GM18511 (cell line): ENCODE measurements around the gene HTR2A.

Experiments used
- ATAC-seq: cut with Tn5 transposase; IDR thresholded peaks from one replicate; pipeline ENCODE4 v1.9.1; 2021; ENCODE audit warnings: mild to moderate bottlenecking, moderate library complexity; ENCODE audit not compliant: unreplicated experiment

HTR2A gene

DNA sequence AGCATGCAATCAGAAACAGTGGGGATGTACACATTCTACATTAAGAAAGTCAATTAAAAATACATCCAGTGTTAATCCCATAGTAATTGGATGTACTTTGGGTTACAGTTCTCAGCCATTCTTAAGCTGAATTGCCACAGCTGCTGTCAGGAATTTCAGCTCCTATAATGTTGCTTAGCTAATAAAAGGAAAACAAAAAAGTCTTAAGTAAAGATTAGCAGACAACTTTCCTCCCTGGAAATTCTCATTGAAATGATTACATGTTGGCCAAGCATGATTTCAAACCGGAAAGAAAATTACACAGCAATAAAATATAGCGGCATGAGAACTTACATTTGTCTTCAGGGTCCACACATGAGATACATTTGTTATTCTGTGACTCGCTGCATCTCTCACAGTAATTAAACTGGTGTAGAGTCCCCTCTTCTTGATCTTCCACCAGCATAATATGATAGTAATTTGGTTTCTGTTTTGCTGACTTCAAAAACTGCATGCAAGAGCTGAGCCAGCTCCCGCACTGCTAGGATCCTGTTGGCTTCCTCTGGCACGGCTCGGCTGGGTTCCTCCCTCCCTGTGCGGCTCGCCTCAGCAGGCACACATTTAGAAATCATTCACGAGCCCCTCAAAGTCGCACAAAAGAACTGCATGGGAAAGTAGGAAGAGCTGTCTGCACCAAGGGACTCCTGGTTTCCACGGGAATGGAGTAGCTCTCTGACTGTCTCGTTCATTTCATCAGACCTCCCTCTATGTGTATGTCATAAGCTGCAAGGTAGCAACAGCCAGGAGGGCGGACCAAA, at the start of gene HTR2A:
HTR2A (minus strand) TSS at position 713 of the 797 bp plus-strand sequence. CDS start 1,147 bp downstream, outside the sequence.
- no peak for ATAC-seq

DNA sequence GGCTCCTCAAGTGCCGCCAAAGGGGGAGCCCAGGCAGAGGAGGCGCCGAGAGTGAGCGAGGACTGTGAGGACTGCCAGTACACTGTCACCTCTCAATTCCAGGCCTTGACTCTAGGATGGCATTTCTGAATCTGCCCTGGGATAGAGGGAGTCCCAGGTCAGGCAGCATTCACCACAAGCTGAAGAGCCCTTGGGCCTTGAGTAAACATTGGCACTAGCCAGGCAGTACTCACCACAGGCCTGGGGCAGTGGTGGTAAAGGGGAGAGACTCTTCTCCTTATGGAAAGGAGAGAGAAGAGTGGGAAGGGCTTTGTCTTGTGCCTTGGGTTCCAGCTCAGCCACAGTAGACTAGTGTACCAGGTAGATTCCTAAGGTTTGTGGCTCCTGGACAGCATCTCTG, 39.7 kb upstream of the HTR2A start:
- no peak for ATAC-seq

DNA sequence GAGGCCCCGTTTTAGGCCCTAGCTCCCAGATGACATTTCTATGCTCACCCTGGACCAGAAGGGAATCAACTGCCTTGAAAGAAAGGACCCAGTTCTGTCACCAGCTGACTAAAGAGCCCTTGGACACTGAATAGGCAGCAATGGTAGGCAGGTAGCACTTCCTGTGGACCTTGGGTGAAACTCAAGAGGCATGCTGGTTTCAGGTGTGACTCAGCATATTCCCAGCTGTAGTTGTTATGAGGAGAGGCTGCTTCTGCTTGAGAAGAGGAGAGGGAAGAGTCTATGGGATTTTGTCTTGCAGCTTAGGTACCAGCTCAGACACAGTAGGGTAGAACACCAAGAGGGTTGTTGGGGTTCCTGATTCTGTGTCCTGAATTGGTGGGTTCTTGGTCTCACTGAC, 37.9 kb upstream of the HTR2A start:
- no peak for ATAC-seq

DNA sequence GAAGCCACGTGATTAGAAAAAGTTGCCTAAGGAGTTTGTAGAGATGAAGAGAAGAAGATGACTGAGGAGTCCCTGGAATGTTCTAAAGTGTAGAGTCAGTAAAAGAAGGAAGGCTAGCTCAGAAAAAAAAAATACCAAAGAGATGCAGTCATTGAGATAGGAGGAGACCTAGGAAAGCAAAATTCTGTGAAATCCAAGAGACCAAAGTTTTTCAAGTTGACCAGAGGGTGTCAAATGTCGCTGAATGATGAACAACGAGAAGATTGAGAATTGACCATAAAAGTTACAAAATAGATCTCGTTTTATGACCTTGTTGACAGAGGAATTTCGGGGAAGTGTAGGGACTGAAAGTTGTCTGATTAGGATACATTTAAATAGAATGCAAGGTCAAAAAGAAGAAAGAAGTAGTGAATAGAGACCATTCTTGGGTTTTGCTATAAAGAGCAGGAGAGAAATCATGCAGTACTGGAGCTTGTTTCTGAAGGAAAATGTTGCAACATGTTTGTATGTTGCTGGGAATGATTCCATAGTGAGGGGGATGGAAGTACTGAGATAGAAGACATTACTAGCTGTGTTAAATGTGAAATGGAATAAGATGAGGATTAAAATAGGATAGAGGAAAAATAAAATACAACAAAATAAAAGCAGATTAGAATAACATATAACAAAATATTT, 30.2 kb upstream of the HTR2A start:
- no peak for ATAC-seq

DNA sequence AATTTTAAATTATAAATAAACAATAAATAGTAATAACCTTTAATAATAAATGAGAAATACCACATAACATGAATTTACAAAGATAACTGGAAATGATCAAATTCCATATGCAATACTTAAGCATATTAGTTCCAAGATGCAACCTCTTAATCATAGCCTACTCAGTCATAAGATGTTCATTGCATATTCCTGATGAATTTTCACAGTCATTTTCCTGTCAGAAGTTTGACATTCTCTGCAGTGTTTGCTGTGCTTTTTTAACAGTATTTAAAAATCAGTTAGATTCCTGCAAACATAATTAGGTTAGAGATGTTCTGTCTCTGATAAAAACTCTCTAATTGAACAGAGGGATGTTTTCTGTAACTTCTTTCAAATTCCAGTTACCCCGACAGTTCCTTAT, 28.6 kb upstream of the HTR2A start:
- no peak for ATAC-seq

DNA sequence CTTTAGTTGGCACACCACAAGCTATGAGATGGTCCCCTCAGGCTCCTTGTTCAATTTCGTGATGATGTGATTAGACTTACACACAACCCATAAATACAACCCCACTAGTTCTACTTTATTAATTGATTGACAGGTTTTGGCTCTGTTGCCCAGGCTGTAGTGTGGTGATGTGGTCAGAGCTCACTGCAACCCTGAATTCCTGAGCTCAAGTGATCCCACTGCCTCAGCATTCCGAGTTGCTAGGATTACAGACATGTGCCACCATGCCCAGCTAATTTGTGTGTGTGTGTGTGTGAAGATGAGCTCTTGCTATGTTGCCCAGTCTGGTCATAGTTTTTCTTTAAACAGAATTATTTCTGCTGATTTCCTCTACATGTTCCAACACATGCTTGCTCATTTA, 17.5 kb upstream of the HTR2A start:
- no peak for ATAC-seq

DNA sequence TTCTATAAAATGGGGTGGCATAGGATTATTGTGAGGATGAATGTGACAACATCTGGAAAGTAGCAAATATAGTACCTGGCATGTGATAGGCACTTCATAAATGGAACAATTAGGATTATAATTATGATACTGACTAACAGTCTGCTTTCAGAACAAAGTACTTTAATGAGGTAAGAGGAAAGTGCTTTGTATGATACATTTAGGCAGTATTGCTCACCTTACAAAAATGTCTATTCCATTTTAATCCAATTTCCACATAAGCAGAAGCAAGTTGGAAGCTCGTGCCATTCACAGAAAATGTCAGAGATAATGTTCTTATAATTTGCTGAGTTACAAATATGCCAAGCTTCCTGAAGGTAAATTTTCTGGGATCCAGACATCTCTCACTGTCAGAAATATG, 16.9 kb upstream of the HTR2A start:
- no peak for ATAC-seq

DNA sequence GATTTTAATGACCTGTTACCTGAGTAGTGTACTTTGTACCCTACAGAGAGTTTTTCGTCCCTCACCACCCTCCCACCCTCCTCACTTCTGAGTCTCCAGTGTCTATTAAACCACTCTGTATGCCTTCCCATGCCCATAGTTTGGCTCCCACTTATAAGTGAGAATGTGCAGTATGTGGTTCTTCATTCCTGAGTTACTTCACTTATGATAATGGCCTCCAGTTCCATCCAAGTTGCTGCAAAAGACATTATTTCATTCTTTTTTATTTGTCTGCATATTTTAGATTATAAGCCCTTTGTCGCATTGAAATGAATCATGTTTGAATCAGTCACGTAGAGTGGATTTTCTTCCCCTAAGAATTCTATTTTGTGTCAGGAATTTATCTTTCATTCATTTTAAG, 12.2 kb upstream of the HTR2A start:
- no peak for ATAC-seq

DNA sequence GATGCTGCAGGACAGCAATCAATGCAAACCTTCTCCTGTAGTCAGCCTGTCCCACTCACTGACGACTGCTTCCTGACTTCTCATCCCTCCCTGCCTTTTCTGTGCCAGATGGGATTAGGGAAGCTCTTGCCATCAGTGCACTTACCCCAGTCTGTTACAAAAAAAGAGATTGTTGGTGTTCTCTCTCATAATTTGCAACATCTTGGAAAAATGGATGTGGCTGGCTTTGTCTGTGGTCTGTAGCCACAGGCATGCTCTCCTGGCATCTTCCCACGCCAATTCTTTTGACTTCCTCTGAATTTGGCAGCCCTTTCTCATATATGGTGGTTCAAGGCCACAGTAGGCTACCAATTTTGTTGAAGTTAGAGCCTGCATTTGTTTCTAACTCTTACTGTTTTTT, 11.6 kb upstream of the HTR2A start:
- ATAC-seq: no peak

DNA sequence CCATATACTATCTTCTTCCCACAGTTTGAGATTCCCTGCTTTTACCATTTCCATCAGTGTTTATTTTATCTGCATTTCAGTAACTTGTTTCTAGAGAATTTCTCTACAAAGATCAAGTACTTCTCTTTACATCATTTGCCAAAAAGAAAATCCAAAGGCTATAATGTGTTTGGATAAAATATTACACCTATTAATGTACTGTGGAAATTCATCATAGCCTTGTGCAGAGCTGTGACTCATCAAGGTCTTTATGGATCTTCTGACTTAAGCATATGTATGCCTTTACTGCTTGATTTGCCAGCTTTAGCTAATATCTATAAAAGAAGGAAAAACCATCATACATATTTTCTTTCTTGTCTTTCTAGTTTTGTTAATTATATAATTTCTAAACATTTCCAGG, 9.6 kb upstream of the HTR2A start:
- ATAC-seq: no peak

DNA sequence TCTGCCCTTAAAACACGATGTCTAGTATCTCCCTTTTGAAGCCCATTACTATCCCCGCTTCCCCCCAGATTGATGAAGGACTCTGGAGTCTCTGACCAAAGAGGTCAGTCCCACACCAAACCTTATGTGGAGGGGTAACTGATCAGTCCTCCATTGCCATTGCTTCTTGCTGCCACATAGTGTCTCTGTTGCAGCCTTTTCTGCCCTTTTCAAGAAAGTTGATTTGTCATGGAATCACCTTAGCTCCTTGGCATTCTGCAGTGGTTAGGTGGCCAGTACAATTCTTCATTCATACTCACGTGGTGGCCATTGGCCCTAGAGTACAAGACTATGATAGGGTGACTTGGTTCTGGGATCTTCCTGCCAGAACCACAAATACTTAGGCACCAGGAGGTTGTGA, 8.4 kb upstream of the HTR2A start:
- no peak for ATAC-seq

DNA sequence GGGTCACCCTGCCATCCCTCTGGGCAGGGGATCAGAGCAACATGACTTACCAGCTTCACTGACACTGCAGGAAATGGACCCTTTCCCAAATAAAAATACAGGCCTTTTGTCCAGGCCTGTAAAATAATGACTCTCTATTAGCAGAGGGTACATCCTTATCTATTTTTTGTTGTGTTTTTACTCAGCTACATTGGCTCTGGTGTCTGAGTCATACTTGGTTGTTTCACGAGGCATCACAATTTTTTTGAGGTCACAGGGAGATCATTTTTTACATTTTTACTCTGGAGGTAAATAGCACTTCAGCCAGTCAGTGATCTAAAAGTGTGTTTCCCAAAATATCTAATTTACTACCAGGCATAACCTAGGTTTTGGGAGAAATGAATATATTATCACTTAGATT, 6.9 kb upstream of the HTR2A start:
- ATAC-seq: no peak

DNA sequence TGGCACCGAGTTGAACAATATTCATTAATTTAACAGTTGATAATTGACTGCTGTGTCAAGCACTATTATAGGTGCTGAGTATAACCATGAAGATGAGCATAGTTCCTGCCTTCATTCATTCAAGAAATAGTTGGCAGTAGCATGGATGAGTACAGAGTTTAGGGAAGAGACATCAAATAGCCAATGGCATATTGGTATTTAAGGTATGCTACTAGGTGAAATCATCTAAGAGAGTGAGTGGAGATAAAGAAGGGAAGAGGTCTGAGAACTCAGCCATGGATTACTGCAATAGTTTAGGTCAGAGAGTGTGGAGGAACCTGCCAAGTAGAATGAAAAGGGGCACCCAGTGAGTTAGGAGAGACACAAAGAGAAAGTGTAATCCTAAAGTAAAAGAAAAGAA, 4.9 kb upstream of the HTR2A start:
- ATAC-seq: no peak

DNA sequence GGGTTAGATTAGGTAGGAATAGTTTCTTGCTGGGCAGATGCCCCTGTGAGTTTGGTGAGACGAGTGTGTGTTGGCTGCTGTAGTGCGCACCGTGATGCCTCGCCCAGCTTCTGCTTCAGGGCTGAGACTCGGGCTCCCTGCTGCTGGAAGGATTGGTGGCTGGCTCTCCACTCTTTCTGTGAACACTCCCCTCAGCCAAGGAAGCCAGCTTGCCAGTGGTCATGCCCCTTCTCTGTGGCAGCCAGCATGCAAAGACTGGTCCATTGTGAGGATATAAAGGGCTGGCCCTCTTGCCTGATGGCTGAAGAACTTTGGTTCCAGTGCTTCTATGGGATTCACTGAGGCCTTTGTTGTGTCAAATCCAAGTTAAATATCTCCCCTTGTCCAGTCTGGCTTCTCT, 2.9 kb upstream of the HTR2A start:
- no peak for ATAC-seq

DNA sequence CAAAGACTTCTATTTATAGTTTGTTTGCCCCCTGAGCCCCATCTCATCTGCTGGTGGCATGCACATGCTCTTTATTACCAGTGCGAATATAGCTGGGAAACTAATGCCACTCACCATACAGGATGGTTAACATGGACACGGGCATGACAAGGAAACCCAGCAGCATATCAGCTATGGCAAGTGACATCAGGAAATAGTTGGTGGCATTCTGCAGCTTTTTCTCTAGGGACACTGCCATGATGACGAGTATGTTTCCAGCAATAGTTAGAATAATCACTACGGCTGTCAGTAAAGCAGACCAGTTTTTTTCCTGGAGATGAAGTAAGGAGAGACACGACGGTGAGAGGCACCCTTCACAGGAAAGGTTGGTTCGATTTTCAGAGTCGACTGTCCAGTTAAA, 1.5 kb downstream of the HTR2A start:
- no peak for ATAC-seq

DNA sequence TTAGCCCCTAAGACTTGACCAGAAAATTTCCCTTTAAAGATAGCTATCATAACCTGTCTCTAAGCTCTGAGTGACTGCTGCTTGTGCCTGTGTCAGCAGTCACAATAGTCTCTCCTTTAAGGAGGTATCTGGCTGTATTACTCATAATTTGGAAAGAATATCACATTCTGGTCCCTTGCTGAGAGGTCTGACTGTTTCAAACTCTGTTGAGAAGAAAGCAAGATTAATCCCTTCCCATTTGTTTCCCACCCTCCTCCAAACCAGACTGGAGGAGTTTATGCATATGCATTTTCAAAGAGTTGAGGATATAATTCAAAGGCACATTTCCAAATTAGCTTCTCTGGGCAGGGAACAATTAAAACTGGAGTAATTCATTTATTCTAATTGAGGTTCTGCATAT, 2.3 kb downstream of the HTR2A start:
- ATAC-seq: peak; percentile 31

DNA sequence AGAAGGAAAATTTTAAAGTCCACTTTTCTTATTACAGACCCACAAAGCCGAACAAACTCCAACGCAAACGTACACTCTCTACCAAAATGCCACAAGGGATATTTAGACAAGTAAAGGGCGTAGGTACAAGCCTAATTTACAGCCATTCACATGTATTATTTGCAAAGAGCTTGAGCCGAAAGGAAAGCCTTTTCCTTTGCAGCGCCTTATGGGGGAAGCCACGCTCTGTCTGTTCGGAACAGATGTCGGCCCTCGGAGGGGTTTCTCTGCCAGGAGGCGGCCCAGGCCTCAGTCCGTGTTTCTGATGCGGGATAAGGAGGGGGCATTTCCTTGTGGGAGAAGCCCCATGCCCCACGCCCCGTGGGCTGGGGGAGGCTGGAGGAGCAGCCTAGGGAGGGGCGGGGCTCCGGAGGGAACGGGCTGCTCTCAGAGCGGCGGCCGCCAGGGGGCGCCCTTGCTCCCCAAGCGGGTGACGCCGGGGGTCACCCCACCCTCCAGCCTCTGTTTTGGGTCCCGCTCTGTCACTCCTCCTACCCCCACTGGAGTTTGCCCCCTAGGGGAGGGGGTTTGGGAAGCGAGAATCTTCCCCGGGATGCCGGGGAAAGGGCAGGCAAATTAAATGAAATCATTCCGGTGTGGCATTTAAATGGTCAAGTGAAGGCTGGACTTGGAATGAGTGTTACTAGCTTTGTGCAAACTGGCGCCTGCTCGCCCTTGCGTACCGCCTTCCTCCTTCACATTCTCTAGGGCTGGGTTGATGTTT, 2.9 kb downstream of the HTR2A start:
- ATAC-seq: peak; percentile 92

DNA sequence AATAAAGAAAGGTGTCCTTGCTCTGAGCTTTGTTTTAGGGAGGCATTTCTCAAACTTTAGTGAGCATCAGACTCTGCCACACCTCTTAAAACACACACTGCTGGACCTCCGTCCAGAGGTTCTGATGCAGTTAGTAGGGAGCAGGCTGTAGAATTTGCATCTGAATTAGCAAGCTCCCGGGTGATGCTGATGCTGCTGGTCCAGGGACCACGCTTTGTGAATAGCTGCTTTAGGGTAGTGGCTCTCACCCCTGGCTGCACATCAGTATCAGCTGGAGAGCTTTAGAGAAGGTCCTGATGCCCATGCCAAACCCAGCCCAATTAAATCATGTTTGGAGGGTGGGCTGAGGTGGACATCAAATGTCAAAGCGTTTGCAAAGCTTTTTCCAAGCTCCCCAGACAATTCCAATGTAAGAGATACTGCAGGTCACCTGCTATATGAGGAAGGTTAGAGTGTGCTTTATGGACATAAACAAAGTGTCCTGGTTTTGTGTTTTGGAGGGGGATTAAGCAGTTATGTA, 3.6 kb downstream of the HTR2A start:
- ATAC-seq: no peak

DNA sequence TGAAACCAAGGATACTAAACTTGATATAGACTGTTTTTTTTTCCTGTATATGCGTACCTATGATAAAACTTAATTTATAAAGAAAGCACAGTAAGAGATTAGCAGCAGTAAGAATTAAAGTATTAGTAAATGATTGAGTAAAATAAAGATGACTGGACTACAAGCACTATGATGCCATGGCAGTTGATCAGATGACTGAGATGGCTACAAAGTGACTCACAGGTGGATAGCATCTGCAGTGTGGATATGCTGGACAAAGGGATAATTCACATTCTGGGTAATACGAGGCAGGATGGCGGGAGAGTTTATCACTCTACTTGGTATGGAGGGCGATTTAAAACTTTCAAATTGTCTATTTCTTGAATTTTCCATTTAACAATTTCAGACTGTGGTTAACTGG, 11.8 kb downstream of the HTR2A start:
- ATAC-seq: no peak

DNA sequence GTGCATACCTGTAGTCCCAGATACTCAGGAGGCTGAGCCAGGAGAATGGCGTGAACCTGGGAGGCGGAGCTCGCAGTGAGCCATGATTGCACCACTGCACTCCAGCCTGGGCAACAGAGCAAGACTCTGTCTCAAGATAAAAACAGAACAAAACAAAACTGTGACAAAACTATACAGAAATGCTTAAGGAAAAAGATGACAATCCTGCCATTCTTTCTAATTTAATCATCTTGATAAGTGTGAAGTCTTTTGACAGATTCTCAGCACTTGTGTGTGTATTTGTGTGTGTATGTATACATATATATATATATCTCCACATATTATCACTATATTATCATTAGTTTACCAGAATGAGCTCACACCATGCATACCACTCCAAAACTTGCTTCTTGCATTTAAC, 12.3 kb downstream of the HTR2A start:
- ATAC-seq: no peak

DNA sequence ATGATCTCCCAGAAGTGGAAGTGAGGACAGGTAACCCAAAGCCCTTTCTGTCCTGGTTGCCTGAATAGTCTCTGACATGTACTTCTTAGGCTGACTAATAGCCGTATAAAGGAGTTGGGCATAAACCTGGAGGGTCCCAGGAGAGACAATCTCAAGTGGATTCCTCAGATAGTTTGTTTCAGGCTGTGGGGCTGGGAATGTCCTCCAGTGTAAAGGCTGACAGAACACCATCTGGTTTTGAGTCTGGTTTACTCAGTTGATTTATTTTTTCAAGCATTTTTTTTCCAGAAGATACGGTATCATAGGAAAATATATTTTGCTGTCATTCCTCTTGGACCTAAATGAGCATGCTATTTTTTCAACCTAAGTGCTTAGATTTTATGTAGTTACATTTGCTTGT, 15.2 kb downstream of the HTR2A start:
- no peak for ATAC-seq

DNA sequence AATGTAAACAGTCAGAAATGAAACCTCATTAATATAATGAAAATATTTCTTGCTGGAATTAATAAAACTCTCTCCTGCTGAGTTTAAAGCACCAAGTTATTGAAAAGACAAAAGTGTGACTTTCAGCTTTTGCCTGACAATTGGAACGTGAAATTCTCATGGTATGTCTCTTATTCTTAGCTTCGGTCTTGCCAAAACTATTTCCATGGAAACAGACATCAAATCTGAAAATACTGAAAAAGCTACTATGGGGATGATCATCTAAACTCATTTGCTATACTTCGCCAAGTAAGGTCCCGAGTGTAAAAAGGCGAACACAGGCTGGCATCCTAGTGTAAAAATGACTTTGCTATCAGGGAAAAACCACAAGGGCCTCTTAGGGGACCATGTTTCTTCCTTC, 22.8 kb downstream of the HTR2A start:
- ATAC-seq: no peak
